Left ventricle myocardium inferior (tissue), 1 donor: ENCODE measurements around the gene BCL2. TPM values are rescaled to one million over a fixed set of nuclear protein-coding genes. Genes with fewer than 3 reads are reported as not detected.

Experiments used
- DNase-seq: peaks from one replicate; pipeline ENCODE4 v3.0.0-alpha.2; 2020
- H3K27ac ChIP-seq: fragments of 200-600 bp; replicated peaks from 2 replicates; pipeline ENCODE4 v1.8.0; 2021
- H3K27me3 ChIP-seq: fragments of 200-600 bp; 2 replicates; pipeline ENCODE4 v1.8.0; 2021; ENCODE audit warnings: low read depth
- H3K36me3 ChIP-seq: fragments of 200-600 bp; 2 replicates; pipeline ENCODE4 v1.8.0; 2021
- H3K4me1 ChIP-seq: fragments of 200-600 bp; 2 replicates; pipeline ENCODE4 v1.8.0; 2021
- H3K4me3 ChIP-seq: fragments of 200-600 bp; 2 replicates; pipeline ENCODE4 v1.8.0; 2021; ENCODE audit warnings: mild to moderate bottlenecking, moderate library complexity
- H3K9me3 ChIP-seq: fragments of 200-600 bp; replicated peaks from 2 replicates; pipeline ENCODE4 v1.8.0; 2021
- intact Hi-C: fragments of 100-400 bp; cut with micrococcal nuclease; formaldehyde crosslinking; loops from one replicate; pipeline ENCODE4 v1.11.0; 2022
- total RNA-seq: library from RNA; stranded (reverse); fragmentation: NEBNext Ultra II Directional; extraction: Animal tissue kit (Norgen Biotek cat#: 25700); gene quantifications from one replicate; pipeline ENCODE4 v1.2.1, GENCODE V29; 2021
- TF ChIP-seq, protein P1 (sequence below): fragments of 200-600 bp; IDR thresholded peaks from 2 replicates; pipeline ENCODE4 v1.8.0; 2021; ENCODE audit warnings: antibody characterized with exemption, mild to moderate bottlenecking, borderline replicate concordance
- donor health status: DM: no; HTN: yes; CAD: no; lungs with severe emphysema.

Gene BCL2
- total RNA-seq, 1 donor from 2014 or later: 7.3 TPM

DNA sequence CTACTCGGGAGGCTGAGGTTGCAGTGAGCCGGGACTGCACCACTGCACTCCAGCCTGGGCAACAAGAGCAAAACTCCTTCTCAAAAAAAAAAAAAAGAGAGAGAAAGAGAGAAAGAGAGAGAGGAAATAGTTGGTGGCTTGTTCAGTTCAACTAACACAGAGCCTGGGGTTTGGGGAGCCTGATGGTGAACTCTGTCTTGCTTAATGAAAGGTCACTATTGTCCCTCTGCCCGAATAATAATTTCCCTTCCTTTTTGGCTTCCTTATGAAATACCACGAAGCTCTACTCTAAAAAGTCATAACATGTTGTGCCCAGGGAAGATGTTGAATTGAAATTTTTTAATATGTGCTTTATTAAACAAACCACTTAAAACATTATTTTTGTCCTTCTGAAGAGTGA lies 17.3 kb downstream of the BCL2 start:
- TF ChIP-seq, protein P1, sequence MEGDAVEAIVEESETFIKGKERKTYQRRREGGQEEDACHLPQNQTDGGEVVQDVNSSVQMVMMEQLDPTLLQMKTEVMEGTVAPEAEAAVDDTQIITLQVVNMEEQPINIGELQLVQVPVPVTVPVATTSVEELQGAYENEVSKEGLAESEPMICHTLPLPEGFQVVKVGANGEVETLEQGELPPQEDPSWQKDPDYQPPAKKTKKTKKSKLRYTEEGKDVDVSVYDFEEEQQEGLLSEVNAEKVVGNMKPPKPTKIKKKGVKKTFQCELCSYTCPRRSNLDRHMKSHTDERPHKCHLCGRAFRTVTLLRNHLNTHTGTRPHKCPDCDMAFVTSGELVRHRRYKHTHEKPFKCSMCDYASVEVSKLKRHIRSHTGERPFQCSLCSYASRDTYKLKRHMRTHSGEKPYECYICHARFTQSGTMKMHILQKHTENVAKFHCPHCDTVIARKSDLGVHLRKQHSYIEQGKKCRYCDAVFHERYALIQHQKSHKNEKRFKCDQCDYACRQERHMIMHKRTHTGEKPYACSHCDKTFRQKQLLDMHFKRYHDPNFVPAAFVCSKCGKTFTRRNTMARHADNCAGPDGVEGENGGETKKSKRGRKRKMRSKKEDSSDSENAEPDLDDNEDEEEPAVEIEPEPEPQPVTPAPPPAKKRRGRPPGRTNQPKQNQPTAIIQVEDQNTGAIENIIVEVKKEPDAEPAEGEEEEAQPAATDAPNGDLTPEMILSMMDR: no peak
- Histone ChIP-seq H3K4me1 (peaks cover 35% of the 10 kb centered on the region), H3K27me3 (no peaks in the 10 kb centered on the region), H3K36me3 (no peaks in the 10 kb centered on the region), H3K4me3 (no peak overlapping the region), H3K27ac (peak overlapping the region; percentile 53), H3K9me3 (no peaks in the 10 kb centered on the region)
- intact Hi-C loops: no loop called here
- no peak for DNase-seq

DNA sequence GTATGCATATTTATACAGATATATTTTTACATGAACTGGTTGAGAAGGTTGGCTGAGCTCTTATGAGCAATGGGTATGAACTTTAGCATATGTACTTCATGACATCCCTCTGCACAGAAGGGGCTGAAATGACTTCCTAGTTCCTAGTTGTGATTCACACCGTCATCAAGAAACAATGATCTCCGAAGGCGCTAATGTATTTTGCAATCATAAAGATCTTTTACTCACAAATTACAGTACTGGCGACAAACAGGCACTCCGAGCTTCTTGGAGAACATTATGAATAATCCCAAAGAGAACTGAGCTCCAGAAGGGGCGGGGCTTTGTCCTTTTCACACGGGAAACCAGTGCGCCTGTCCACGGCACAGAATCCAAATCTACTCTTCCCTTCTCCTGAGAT lies 18.1 kb downstream of the BCL2 start:
- Histone ChIP-seq H3K9me3 (no peaks in the 10 kb centered on the region), H3K4me1 (peaks cover 27% of the 10 kb centered on the region), H3K36me3 (no peaks in the 10 kb centered on the region), H3K27ac (peak overlapping the region; percentile 53), H3K4me3 (no peak overlapping the region), H3K27me3 (no peaks in the 10 kb centered on the region)
- TF ChIP-seq, protein P1: no peak
- no peak for DNase-seq
- intact Hi-C loops: no loop called here

DNA sequence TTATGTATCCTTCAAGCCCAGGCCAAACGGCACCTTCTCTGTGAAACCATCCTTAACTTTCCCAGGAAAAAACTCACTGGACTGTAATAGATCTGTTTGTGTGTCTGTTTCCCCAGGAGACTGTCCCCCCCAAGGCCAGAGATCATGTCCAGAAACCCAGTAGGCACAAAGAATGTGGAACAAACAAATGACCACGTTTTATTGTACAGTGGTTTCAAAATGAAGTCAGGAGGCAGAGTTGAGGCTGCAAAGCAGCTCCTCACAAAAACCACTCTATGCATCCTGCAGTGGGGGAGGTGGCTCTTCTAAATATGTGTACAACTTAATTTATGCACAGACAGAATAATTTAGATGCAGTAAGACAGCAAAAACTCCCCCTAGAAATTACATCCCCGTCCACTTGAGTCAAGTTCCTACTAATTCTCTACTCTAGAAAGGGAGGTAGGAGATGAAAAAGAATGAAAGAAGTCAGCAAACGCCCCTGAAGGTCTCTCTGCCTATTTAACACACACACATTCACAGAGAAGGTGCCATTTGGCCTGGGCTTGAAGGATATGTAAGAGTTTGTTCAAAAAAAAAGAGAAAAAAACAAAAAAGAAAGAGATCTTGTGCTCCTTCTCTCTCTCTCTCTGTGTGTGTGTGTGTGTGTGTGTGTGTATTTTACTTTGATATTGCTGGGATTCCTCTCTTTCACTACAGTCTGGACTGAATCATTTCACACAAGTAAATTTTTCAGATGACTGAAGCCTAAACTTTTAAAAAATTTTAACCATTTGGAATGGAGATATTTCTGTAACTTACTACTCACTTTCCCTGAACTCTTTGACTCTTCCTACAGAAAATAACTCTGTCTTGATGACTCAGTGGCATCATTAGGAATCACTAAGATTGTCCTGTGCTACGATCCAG lies 19.5 kb downstream of the BCL2 start:
- no peak for DNase-seq
- TF ChIP-seq, protein P1: no peak
- Histone ChIP-seq H3K4me1 (peaks cover 26% of the 10 kb centered on the region), H3K27me3 (no peaks in the 10 kb centered on the region), H3K4me3 (no peak overlapping the region), H3K27ac (no peak overlapping the region), H3K36me3 (no peaks in the 10 kb centered on the region), H3K9me3 (no peaks in the 10 kb centered on the region)
- intact Hi-C loops: no loop called here

DNA sequence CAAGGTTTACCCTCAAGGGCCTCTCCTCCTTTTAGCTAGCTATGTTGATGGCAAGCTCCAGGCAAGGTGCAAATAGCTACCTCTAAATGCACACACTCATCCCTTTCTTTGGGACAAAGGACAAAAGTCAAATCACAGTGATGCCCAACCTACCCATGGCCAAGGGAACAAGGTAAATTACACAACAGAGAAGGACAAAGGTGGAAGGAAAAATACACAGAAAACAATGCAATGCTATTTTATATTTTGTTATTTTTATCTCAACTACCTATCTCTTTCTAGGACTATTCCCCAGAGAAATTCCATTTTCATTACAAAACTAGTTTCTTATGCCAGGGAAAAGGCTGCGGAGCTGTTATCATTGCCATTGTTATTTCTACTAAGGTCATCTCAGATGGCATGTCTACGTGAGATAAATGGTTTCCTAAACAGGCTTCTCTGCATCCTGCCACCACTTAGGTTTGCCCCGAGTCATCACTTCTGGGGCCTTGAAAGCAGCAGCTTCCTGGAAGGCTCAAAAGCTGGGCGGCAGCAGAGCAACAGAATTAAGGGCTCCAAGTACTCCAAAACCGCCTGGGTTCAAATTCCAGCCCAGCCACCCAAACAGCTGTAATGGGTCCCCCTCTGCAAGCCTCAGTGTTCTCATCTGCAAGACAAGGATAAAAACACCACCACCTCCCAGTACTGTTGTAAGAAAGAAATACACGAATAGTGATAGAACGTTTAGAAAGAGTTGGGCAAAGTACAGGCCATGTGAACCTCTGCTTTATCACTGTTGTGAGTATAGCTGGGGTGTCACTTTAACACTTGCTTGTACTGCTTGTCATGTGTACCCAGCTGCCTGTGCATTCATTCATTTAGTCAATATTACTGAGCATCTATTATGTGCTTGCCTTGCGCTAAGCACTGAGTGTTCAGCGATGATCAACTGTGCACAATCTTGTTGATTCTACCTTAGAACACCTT lies 20.9 kb downstream of the BCL2 start:
- Histone ChIP-seq H3K36me3 (no peaks in the 10 kb centered on the region), H3K4me3 (no peak overlapping the region), H3K27ac (no peak overlapping the region), H3K9me3 (no peaks in the 10 kb centered on the region), H3K4me1 (peaks cover 31% of the 10 kb centered on the region), H3K27me3 (no peaks in the 10 kb centered on the region)
- intact Hi-C loops: no loop called here
- TF ChIP-seq, protein P1: no peak
- no peak for DNase-seq

DNA sequence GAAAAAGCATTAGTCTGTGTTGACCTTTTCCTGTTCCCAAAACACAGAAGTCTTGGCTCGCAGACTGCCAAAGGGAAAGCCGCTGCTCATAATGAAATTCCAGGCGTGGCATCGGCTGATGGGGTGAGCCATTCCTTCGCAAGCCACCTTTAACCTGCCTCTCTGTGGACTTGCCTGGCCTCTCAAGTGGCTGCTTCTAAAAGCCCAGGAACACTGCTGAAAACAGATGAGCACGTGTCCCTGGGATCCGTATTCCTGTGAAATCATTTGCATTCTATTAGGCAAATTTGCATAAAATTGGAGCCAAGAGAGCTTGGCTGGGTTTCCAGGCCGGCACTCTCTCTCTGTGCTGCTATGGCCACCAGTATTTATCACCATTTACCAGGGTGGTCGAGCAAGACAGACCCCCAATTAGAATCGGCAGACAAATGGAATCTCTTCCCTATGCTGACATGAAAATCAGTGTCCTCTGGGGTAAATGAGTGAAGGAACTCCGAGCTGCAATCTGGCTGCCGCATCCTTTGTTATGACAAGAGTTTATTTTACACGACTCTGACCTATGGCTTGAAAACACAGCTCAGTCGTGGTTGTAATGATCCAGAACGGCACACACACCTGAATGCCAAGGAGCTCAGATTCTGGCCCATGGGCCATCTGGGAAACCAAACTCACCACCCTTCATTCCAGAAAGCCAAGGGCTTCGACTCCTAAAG lies 21.7 kb downstream of the BCL2 start:
- H3K36me3 ChIP-seq: no peaks in the 10 kb centered on the region
- intact Hi-C loops: no loop called here
- DNase-seq: no peak
- TF ChIP-seq, protein P1: no peak
- H3K9me3 ChIP-seq: no peaks in the 10 kb centered on the region
- H3K27ac ChIP-seq: no peak overlapping the region
- H3K4me3 ChIP-seq: no peak overlapping the region
- H3K27me3 ChIP-seq: no peaks in the 10 kb centered on the region
- H3K4me1 ChIP-seq: peaks cover 31% of the 10 kb centered on the region
